HG03039 (cell line): Measurements from ENCODE around the gene RPS6KB1.
"Not testable (repeated sequence)": the region's sequence is repeated elsewhere in the genome, so short reads cannot be mapped to it uniquely, and the experiment has no call there.

ENCODE experiments used
- ATAC-seq: cut with Tn5 transposase; IDR thresholded peaks from one replicate; pipeline ENCODE4 v1.9.1; 2021; ENCODE audit warnings: mild to moderate bottlenecking, moderate library complexity; ENCODE audit not compliant: unreplicated experiment

Gene RPS6KB1

DNA sequence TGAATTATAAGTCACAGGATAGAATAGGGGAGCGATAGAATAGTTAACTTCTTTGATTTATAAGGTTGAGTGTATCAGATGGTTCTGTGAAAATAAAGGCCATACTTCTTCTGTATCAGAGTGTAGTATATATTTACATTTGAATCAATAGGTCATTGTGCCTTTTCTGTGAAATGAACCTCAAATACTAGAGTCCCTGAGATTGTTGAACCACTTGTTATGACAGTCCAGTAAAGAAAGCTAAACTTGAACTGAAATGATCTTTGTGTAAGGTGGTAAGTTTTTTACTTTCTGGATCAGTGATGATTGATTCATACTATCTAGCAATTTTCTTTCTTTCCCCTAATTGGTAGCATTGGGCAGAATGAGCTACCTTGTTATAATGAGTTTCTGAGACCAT is 40.4 kb downstream of the RPS6KB1 start:
- ATAC-seq: not testable (repeated sequence)

DNA sequence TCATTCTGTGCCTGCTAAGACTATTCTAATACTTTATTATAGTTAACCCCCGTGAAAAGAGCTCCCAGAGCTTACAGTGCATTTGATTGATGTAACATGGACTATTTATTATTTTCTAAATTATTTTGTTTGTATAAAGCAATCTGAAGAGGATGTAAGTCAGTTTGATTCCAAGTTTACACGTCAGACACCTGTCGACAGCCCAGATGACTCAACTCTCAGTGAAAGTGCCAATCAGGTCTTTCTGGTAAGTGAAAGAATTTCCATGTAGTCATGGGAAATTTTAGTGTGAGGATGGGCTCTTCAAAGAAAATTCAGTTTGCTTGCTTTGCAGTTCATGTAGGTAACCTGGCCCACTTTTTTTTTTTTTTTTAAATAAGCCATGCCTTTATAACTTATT is 47.8 kb downstream of the RPS6KB1 start:
- ATAC-seq: not testable (repeated sequence)

DNA sequence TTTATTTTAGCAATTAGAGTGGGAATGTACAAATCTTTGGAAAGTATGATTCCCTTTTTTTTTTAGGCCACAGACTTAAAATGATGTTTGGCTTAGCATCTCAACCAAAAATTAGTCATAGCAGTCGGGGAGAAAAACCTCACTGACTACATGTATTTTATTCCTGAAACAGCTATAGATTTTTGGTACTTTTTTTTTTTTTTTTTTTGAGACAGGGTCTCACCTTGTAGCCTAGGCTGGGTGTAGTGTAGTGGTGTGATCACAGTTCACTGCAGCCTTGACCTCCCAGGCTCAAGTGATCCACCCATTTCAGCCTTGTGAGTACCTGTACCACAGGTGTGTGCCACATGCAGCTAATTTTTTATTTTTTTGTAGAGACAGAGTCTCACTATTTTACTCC is 48.2 kb downstream of the RPS6KB1 start:
- ATAC-seq: no peak

DNA sequence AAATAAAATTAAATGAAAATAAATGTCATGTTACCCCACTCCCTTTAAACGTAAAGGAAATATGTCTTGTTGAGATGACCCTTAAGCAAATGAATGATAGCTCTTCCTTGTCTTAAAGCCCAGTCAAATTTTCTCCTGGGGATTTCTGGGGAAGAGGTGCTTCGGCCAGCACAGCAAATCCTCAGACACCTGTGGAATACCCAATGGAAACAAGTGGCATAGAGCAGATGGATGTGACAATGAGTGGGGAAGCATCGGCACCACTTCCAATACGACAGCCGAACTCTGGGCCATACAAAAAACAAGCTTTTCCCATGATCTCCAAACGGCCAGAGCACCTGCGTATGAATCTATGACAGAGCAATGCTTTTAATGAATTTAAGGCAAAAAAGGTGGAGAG is 53.5 kb downstream of the RPS6KB1 start:
- ATAC-seq: not testable (repeated sequence)

DNA sequence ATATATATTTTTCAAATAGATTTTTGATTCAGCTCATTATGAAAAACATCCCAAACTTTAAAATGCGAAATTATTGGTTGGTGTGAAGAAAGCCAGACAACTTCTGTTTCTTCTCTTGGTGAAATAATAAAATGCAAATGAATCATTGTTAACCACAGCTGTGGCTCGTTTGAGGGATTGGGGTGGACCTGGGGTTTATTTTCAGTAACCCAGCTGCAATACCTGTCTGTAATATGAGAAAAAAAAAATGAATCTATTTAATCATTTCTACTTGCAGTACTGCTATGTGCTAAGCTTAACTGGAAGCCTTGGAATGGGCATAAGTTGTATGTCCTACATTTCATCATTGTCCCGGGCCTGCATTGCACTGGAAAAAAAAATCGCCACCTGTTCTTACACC is 54.4 kb downstream of the RPS6KB1 start:
- not testable (repeated sequence) for ATAC-seq

DNA sequence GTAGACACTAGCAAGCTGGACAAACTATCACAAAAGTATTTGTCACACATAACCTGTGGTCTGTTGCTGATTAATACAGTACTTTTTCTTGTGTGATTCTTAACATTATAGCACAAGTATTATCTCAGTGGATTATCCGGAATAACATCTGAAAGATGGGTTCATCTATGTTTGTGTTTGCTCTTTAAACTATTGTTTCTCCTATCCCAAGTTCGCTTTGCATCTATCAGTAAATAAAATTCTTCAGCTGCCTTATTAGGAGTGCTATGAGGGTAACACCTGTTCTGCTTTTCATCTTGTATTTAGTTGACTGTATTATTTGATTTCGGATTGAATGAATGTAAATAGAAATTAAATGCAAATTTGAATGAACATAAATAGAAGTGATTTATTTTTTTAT is 57.1 kb downstream of the RPS6KB1 start:
- ATAC-seq: no peak

DNA sequence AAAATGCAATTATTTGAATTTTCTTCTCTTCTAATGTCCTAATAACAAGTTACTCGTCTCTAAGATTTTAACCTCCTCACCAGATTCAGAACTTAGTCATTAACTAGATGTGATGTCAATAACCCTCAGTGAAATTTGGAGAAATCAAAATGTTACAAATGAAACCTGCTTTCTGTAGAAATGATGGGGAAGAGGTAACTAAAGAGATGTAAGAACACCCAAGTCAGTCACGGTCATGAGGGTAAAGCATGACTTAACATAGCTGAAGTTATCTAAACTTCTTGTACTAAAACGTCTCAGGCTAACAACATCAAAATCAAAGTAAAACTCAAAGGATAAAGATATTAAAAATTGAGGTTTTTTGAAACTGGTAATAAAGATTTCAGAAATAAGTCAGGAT is 61.9 kb downstream of the RPS6KB1 start:
- ATAC-seq: no peak

DNA sequence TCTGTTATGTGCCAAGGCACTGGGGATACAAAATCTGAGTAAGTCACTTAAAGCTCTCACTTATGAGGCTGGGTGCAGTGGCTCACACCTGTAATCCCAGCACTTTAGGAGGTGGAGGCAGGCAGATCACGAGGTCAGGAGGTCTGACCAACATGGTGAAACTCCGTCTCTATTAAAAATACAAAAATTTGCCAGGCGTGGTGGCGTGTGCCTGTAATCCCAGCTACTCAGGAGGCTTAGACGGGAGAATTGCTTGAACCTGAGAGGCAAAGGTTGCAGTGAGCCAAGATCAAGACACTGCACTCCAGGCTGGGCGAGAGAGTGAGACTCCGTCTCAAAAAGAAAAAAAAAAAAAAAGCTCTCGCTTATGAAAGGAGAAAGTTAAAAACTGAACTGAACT is 66.7 kb downstream of the RPS6KB1 start:
- not testable (repeated sequence) for ATAC-seq

DNA sequence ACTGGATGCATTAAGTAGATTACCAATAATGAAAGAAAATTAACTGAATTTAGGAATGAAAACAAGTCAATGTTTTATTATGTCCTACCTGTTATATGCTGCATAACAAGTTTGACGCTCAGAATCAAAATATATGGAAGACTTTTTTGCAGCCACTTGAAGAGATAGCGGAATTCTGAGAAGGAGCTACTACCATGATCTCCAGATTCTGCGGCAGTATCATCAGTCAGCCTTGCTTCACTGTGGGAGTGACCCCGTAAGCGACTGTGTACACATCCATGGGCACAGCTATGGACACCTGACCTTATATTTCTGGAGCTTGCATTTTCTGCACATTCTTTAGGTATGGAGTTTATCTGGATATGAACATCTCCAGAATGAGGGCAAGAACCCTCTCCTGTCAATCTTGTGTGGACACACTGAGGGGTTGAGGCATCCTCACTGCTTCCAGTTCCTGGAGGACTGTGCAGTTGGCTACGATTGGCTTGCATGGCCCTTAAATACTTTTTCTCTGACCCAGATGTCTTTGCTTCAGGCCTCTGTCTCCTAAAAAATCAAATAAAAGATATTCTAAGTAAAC is 69.9 kb downstream of the RPS6KB1 start:
- ATAC-seq: no peak

DNA sequence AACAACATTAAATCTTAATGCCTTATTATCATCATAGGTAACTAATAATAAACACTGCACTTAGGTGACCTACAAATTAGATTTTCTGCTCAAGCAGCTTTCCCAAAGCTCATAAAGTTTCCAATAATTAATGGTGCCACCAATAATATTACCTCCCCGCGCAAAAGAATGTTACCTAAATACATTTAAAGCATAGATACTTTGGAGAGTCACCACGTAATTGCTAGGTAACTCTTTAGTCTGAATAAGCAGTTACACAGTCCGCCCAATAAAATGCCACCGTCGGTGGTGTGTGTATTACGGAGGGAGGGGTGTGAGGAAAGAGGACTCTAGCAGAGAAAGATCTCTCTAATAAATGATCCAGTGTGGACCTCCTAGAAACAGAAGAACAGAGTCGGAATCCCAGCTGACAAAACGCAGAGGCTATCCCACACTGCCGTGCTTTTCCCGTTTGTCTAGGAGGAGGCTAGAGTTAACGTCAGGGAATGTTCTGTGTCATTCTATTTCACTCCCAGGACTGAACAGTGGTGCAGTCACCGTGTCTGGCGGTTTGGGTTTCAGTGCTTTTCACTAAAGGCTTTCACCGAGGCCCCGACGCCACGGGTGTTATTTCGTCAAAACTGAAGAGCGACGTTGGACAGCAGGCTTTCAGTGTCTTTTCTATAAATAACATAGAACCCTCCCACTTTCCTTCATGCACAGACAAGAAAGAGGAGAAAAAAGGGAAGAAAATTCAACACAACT is 71.0 kb downstream of the RPS6KB1 start:
- peak; percentile 23 for ATAC-seq

DNA sequence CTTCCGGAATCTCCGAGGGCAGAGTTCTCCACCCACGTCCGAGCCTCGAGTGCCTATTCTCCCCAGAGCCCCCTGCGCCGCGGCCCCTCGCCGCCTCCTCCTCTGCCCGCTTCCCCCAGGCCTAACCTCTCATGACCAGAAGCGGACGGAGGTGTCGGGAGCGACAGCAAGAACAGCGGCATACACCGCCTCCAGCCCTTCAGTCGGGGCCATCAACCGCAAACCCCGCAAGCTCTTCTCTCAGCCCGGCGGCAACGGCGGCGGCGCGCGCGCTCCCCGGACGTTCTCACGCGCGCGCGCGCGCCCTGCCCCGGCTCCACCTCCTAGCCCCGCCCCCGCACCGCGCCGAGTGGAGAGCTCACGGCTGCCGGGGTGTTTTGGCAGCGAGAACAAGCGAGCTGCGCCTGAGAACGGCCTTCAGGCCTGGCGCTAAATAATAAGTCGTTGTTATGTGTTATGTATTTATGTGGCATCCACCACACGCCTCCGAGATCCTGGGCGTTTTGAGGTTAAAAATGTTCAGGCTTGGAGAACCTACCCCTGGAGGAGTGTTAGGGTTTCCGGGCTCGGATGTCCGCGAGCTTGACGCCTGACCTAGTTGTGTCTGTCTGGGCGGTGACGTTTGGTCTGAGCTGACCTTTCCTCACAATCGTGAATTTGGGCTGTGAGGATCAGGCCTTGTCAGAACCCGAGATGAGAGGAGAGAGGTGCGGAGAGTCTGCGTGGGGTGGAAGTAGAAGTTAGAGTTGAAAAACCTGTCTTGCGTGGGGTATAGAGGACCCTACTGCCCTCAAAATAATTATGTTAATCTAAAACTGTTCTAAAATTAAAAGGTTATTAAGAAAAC is 71.8 kb downstream of the RPS6KB1 start, which contains the start of gene RNFT1:
Gene RNFT1 (minus strand): TSS at position 259 of the 847 bp plus-strand sequence. CDS start 77 bp downstream, at position 182.
- ATAC-seq: peak; percentile 80

DNA sequence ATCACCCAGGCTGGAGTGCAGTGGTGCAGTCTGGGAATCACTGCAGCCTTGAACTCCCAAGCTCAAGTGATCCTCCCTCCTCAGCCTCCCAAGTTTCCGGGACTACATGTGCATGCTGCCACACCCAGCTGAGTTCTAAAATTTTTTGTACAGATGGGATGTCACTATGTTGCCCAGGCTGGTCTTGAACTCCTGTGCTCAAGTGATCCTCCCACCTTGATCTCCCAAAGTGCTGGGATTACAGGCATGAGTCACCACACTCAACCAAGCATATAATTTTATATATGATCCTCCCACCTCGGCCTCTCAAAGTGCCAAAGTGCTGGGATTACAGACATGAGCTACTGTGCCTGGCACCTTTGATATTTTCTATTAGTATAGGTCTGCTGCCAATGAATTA is 78.8 kb downstream of the RPS6KB1 start:
- ATAC-seq: not testable (repeated sequence)

DNA sequence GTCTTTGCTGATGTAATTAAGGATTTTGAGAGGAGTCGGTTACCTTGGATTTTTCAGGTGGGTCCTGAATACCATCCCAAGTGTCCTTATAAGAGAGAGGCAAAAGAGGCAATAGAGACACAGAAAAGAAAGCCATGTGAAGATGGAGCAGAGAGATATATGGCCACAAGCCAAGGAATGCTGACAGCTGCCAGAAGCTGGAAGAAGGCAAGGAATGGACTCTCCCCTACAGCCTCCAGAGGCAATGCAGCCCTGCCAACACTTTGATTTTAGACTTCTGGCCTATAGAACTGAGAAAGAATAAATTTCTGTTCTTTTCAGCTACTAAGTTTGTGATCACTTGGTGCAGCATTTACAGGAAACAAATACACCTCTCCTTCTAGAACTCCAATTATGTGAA is 79.9 kb downstream of the RPS6KB1 start:
- ATAC-seq: no peak

DNA sequence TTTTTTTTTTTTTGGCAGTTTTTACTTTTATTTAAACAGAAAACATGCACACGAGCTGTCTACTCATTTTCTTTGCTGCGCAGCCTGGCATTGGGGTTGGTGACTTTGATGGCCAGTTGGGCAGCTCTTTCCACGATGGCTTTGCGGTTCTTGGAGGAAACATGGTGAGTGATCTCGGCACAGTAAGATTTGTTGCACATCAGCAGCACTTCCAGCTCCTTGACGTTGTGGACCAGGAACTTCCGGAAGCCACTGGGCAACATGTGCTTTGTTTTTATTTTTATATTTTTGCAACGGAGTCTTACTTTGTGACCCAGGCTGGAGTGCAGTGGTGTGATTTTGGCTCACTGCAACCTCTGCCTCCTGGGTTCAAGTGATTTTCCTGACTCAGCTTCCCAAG is 80.6 kb downstream of the RPS6KB1 start:
- not testable (repeated sequence) for ATAC-seq

DNA sequence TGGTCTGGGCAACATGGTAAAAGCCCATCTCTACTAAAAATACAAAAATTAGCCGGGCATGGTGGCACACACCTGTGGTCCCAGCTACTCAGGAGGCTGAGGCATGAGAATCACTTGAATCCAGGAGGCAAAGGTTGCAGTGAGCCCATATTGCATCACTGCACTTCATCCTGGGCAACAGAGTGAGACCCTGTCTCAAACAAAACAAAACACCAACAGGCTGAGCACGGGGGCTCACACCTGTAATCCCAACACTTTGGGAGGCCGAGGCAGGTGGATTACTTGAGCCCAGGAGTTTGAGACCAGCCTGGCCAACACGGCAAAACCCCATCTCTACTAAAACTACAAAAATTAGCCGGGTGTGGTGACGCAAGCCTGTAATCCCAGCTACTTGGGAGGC is 82.2 kb downstream of the RPS6KB1 start:
- ATAC-seq: not testable (repeated sequence)

DNA sequence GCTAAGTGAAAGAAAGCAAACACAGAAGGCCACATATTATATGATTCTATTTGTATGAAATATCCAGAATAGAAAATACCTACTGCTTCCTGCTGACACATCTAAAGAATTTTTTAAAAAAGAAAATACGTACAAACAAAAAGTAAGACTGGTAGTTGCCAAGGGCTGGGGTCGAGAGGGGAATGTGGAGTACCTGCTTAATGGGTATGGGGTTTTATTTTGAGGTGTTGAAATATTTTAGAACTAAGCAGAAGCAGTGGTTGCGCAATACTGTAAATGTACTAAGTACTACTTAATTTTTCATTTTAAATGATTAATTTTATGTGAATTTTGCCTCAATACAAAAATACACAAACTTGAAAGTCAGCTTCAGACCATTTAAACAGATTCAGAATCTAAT is 103.7 kb downstream of the RPS6KB1 start:
- not testable (repeated sequence) for ATAC-seq
